Smooth muscle cell (in vitro differentiated cells): ENCODE data around the gene SLC39A10. TPM values are rescaled to one million over a fixed set of nuclear protein-coding genes. Genes with fewer than 3 reads are reported as not detected.
"Not testable (repeated sequence)": the region's sequence is repeated elsewhere in the genome, so short reads cannot be mapped to it uniquely, and the experiment has no call there.

Source experiments
- DNase-seq: peaks from one replicate; lab custom pipeline; 2025; ENCODE audit not compliant: unreplicated experiment; lab: John Stamatoyannopoulos, UW
- H2AFZ ChIP-seq: fragments of 200-600 bp; sonication (generic); 2 replicates; pipeline ENCODE4 v1.6.0; 2016; ENCODE audit warnings: antibody characterized with exemption, low read depth, mild to moderate bottlenecking
- H3F3A ChIP-seq: fragments of 200-600 bp; sonication (generic); 2 replicates; pipeline ENCODE4 v1.6.0; 2017; ENCODE audit warnings: antibody characterized with exemption, low read depth
- H3K27ac ChIP-seq: fragments of 200-600 bp; sonication (generic); 2 replicates; pipeline ENCODE4 v1.5.1; 2016; ENCODE audit warnings: low read depth, mild to moderate bottlenecking
- H3K27me3 ChIP-seq: fragments of 200-600 bp; sonication (generic); 2 replicates; pipeline ENCODE4 v1.6.1; 2016; ENCODE audit warnings: low read depth, mild to moderate bottlenecking
- H3K36me3 ChIP-seq: fragments of 200-600 bp; sonication (generic); 2 replicates; pipeline ENCODE4 v1.5.1; 2016; ENCODE audit warnings: low read depth
- H3K4me1 ChIP-seq: fragments of 200-600 bp; sonication (generic); 2 replicates; pipeline ENCODE4 v1.5.1; 2016; ENCODE audit warnings: low read depth
- H3K4me2 ChIP-seq: fragments of 200-600 bp; sonication (generic); 2 replicates; pipeline ENCODE4 v1.6.0; 2016; ENCODE audit warnings: mild to moderate bottlenecking
- H3K4me3 ChIP-seq: fragments of 200-600 bp; sonication (generic); 2 replicates; pipeline ENCODE4 v1.5.1; 2016; ENCODE audit warnings: mild to moderate bottlenecking
- H3K79me2 ChIP-seq: fragments of 200-600 bp; sonication (generic); 2 replicates; pipeline ENCODE4 v1.6.0; 2016; ENCODE audit warnings: low read depth, mild to moderate bottlenecking
- H3K9ac ChIP-seq: fragments of 200-600 bp; sonication (generic); 2 replicates; pipeline ENCODE4 v1.6.0; 2016; ENCODE audit warnings: low read depth
- H3K9me3 ChIP-seq: fragments of 200-600 bp; sonication (generic); replicated peaks from 2 replicates; pipeline ENCODE4 v1.5.1; 2016; ENCODE audit warnings: low read depth
- H4K20me1 ChIP-seq: fragments of 200-600 bp; sonication (generic); 2 replicates; pipeline ENCODE4 v1.6.0; 2016; ENCODE audit warnings: low read depth
- CTCF ChIP-seq: fragments of 200-600 bp; sonication (generic); IDR thresholded peaks from 2 replicates; pipeline ENCODE4 v1.5.1; 2017; ENCODE audit warnings: borderline replicate concordance, mild to moderate bottlenecking, antibody characterized with exemption; ENCODE audit not compliant: insufficient read depth, poor library complexity, severe bottlenecking
- WGBS: methylation state at CpG from one replicate; pipeline ENCODE4 v1.1.7; 2016; ENCODE audit warnings: low lambda C conversion rate; 5-methylcytosine and 5-hydroxymethylcytosine counted together
- polyA plus RNA-seq: library from polyadenylated mRNA; unstranded; fragments of >200 nt; fragmentation: Nextera tagmentation; extraction: Ambion mirVana; gene quantifications from 2 replicates; pipeline ENCODE4 v1.2.1, GENCODE V29; 2016
- total RNA-seq: library from RNA; depleted of rRNA; stranded (reverse); fragments of >200 nt; gene quantifications from 2 replicates; pipeline ENCODE4 v1.2.3, GENCODE V29; 2014

Gene SLC39A10
- total and polyA plus RNA-seq, 2 experiments from 2014 or later = 15.6 to 81.2 TPM

- Histone ChIP-seq H3K79me2 (no peaks in the 10 kb centered on the region), H3F3A (no peaks in the 10 kb centered on the region), H3K4me2 (no peak overlapping the region), H3K9me3 (no peaks in the 10 kb centered on the region), H3K4me1 (no peaks in the 10 kb centered on the region), H3K9ac (no peak overlapping the region), H3K36me3 (no peaks in the 10 kb centered on the region), H3K27ac (no peak overlapping the region), H2AFZ (no peak overlapping the region), H3K4me3 (no peak overlapping the region), H3K27me3 (no peaks in the 10 kb centered on the region), H4K20me1 (no peaks in the 10 kb centered on the region)
- WGBS = 90% methylated on average over 1 of the region's 1 CpG
- no peak for TF ChIP-seq CTCF
- DNase-seq = no peak
Measured at GRCh38 chr2:195642679-195643068, 14.4 kb upstream of the SLC39A10 start.

- not testable (repeated sequence) for DNase-seq, H3K4me2 ChIP-seq, H4K20me1 ChIP-seq, H3K27me3 ChIP-seq, H3K79me2 ChIP-seq, H3K9ac ChIP-seq, H3K27ac ChIP-seq, H3K36me3 ChIP-seq, H3F3A ChIP-seq, H3K9me3 ChIP-seq, H2AFZ ChIP-seq, H3K4me1 ChIP-seq, H3K4me3 ChIP-seq
- 98% methylated on average over 9 of the region's 9 CpGs for WGBS
Measured at GRCh38 chr2:195644708-195645107, 12.3 kb upstream of the SLC39A10 start.

GRCh38 chr2:195645413-195645812 is 11.6 kb upstream of the SLC39A10 start:
- Histone ChIP-seq H3F3A (no peaks in the 10 kb centered on the region), H3K4me3 (no peak overlapping the region)
- no peak for TF ChIP-seq CTCF

GRCh38 chr2:195646424-195646823 is 10.6 kb upstream of the SLC39A10 start:
- no peak for DNase-seq
- no peak overlapping the region for H3K27ac ChIP-seq
- H3K27me3 ChIP-seq = no peaks in the 10 kb centered on the region
- H3K4me3 ChIP-seq = no peak overlapping the region
- no peaks in the 10 kb centered on the region for H3K79me2 ChIP-seq
- TF ChIP-seq CTCF = no peak
- H3K4me2 ChIP-seq = no peak overlapping the region
- no peaks in the 10 kb centered on the region for H3K36me3 ChIP-seq
- H3K9me3 ChIP-seq = no peaks in the 10 kb centered on the region
- no peaks in the 10 kb centered on the region for H3F3A ChIP-seq
- no peak overlapping the region for H3K9ac ChIP-seq
- no peaks in the 10 kb centered on the region for H4K20me1 ChIP-seq
- WGBS = 43% methylated on average over 9 of the region's 9 CpGs
- no peaks in the 10 kb centered on the region for H3K4me1 ChIP-seq
- no peak overlapping the region for H2AFZ ChIP-seq

More at GRCh38 chr2:195645413-195645812, 11.6 kb upstream of the SLC39A10 start:
- no peak overlapping the region for H3K4me2 ChIP-seq
- 96% methylated on average over 2 of the region's 2 CpGs for WGBS
- DNase-seq = no peak
- no peaks in the 10 kb centered on the region for H3K36me3 ChIP-seq
- H3K27me3 ChIP-seq = no peaks in the 10 kb centered on the region
- no peaks in the 10 kb centered on the region for H4K20me1 ChIP-seq
- H3K27ac ChIP-seq = no peak overlapping the region
- H3K79me2 ChIP-seq = no peaks in the 10 kb centered on the region
- no peak overlapping the region for H2AFZ ChIP-seq
- no peaks in the 10 kb centered on the region for H3K4me1 ChIP-seq
- H3K9me3 ChIP-seq = no peaks in the 10 kb centered on the region
- H3K9ac ChIP-seq = no peak overlapping the region
